GM12864 (cell line): ENCODE results near the gene HPN.
"Not testable (repeated sequence)": the region's sequence is repeated elsewhere in the genome, so short reads cannot be mapped to it uniquely, and the experiment has no call there.

Experiments used
- DNase-seq: peaks from one replicate; pipeline ENCODE4 v3.0.0-alpha.2; 2011; ENCODE audit warnings: low read depth
- H3K4me3 ChIP-seq: 2 replicates; pipeline ENCODE4 v1.5.1; 2011; ENCODE audit warnings: mild to moderate bottlenecking, low read depth, low read length, control low read depth
- CTCF ChIP-seq: IDR thresholded peaks from 2 replicates; pipeline ENCODE4 v1.5.1; 2011; ENCODE audit warnings: low read depth, mild to moderate bottlenecking, moderate library complexity, low read length, control low read depth, inconsistent platforms; ENCODE audit errors: missing control alignments

The HPN gene

GRCh38 chr19:35011091-35011689, 30.3 kb upstream of the HPN start:
- TF ChIP-seq CTCF: no peak
- H3K4me3 ChIP-seq: no peak overlapping the region
- no peak for DNase-seq

GRCh38 chr19:35011737-35012682, 29.5 kb upstream of the HPN start:
- TF ChIP-seq CTCF: no peak

GRCh38 chr19:35013041-35013819, 28.3 kb upstream of the HPN start:
- DNase-seq: no peak
- no peak overlapping the region for H3K4me3 ChIP-seq
- TF ChIP-seq CTCF: peak; percentile 97

More at GRCh38 chr19:35011737-35012682, 29.5 kb upstream of the HPN start:
- no peak overlapping the region for H3K4me3 ChIP-seq
- DNase-seq: no peak

GRCh38 chr19:35013820-35014754, 27.4 kb upstream of the HPN start:
- DNase-seq: no peak
- no peak overlapping the region for H3K4me3 ChIP-seq

GRCh38 chr19:35014774-35015173, 26.7 kb upstream of the HPN start:
- DNase-seq, H3K4me3 ChIP-seq: not testable (repeated sequence)

More at GRCh38 chr19:35013820-35014754, 27.4 kb upstream of the HPN start:
- no peak for TF ChIP-seq CTCF

GRCh38 chr19:35015270-35015953, 26.1 kb upstream of the HPN start:
- DNase-seq: no peak
- no peak overlapping the region for H3K4me3 ChIP-seq
- TF ChIP-seq CTCF: no peak
